ENCODE data around the gene PDE8B.

The PDE8B gene

GRCh38 chr5:77418162-77418561 is 207.7 kb downstream of the PDE8B start:
- no peak for DNase-seq

- no peak for DNase-seq
Observed at GRCh38 chr5:77418601-77419581, 208.4 kb downstream of the PDE8B start.

GRCh38 chr5:77419644-77420582 is 209.4 kb downstream of the PDE8B start:
- DNase-seq: no peak

- DNase-seq: no peak
Observed at GRCh38 chr5:77420940-77421339, 210.5 kb downstream of the PDE8B start.

GRCh38 chr5:77423022-77423750 is 212.7 kb downstream of the PDE8B start:
- no peak for DNase-seq

GRCh38 chr5:77424921-77425320 is 214.4 kb downstream of the PDE8B start:
- DNase-seq: no peak

GRCh38 chr5:77425420-77425819 is 214.9 kb downstream of the PDE8B start:
- no peak for DNase-seq

GRCh38 chr5:77425998-77426659 is 215.6 kb downstream of the PDE8B start:
- no peak for DNase-seq

GRCh38 chr5:77426670-77427069 is 216.2 kb downstream of the PDE8B start:
- DNase-seq: no peak

- DNase-seq: no peak
Observed at GRCh38 chr5:77427998-77428397, 217.5 kb downstream of the PDE8B start.

- no peak for DNase-seq
Observed at GRCh38 chr5:77428526-77428925, 218.0 kb downstream of the PDE8B start.

- DNase-seq: no peak
Observed at GRCh38 chr5:77430726-77431125, 220.2 kb downstream of the PDE8B start.

- no peak for DNase-seq
Observed at GRCh38 chr5:77431286-77431685, 220.8 kb downstream of the PDE8B start.

GRCh38 chr5:77431719-77432118 is 221.2 kb downstream of the PDE8B start:
- DNase-seq: no peak

- DNase-seq: no peak
Observed at GRCh38 chr5:77437194-77437593, 226.7 kb downstream of the PDE8B start.

- DNase-seq: no peak
Observed at GRCh38 chr5:77438071-77438470, 227.6 kb downstream of the PDE8B start.

- no peak for DNase-seq
Observed at GRCh38 chr5:77443670-77444069, 233.2 kb downstream of the PDE8B start.

GRCh38 chr5:77444356-77444755 is 233.9 kb downstream of the PDE8B start:
- DNase-seq: no peak

GRCh38 chr5:77448831-77449230 is 238.4 kb downstream of the PDE8B start:
- no peak for DNase-seq

- no peak for DNase-seq
Observed at GRCh38 chr5:77449277-77449676, 238.8 kb downstream of the PDE8B start.

- DNase-seq: no peak
Observed at GRCh38 chr5:77449981-77450380, 239.5 kb downstream of the PDE8B start.

- no peak for DNase-seq
Observed at GRCh38 chr5:77452351-77452750, 241.9 kb downstream of the PDE8B start.

Measured in activated CD4-positive, CD25-positive, alpha-beta regulatory T cell (primary cell).